Peyer's patch (tissue), 4 donors: ENCODE data around the gene EPB42. TPM values are rescaled to one million over a fixed set of nuclear protein-coding genes. Genes with fewer than 3 reads are reported as not detected.

Experiments
- DNase-seq, 3 donors: peaks; one replicate each; pipeline ENCODE4 v3.0.0-alpha.2; 2017 to 2019
- H3K27ac ChIP-seq, 4 donors: fragments of 200-600 bp; sonication (generic); one replicate each; pipeline ENCODE4 v1.5.1; 2016 to 2019
- H3K27me3 ChIP-seq, 2 donors: fragments of 200-600 bp; sonication (generic); one replicate each; pipeline ENCODE4 v1.5.1; 2019
- H3K36me3 ChIP-seq, 3 donors: fragments of 200-600 bp; sonication (generic); one replicate each; pipeline ENCODE4 v1.5.1; 2016 to 2019
- H3K4me1 ChIP-seq, 4 donors: fragments of 200-600 bp; sonication (generic); one replicate each; pipeline ENCODE4 v1.5.1; 2016 to 2019
- H3K4me3 ChIP-seq, 4 donors: fragments of 200-600 bp; sonication (generic); 1 replicate in 3 of 4; 2 replicates in 1 of 4; pipeline ENCODE4 v1.5.1; 2016 to 2019; ENCODE audit warnings: mild to moderate bottlenecking in 1 of 4
- H3K9me3 ChIP-seq, 4 donors: fragments of 200-600 bp; sonication (generic); one replicate each; pipeline ENCODE4 v1.5.1; 2016 to 2019; ENCODE audit warnings: mild to moderate bottlenecking in 1 of 4
- CTCF ChIP-seq, 6 experiments: fragments of 450-650 bp in 4 of 6; fragments of 200-600 bp in 2 of 6; sonication (generic) in 1 of 6; IDR thresholded peaks; one replicate each; pipeline ENCODE4 v1.5.1; 2017 to 2019; ENCODE audit warnings: antibody characterized with exemption in 6 of 6, mild to moderate bottlenecking in 3 of 6, moderate library complexity in 1 of 6
- POLR2A ChIP-seq, 2 donors: fragments of 450-650 bp; IDR thresholded peaks; one replicate each; pipeline ENCODE4 v1.5.1; 2017; ENCODE audit warnings: antibody characterized with exemption in 2 of 2, mild to moderate bottlenecking in 2 of 2, moderate library complexity in 2 of 2
- small RNA-seq, 2 donors: library from RNA; depleted of rRNA; stranded (forward); fragments of <200 nt; gene quantifications; one replicate each; pipeline ENCODE3, GENCODE V24; 2016
- total RNA-seq, 4 donors: library from RNA; depleted of rRNA; stranded (reverse); fragments of >200 nt; gene quantifications; one replicate each; pipeline ENCODE4 v1.1.0, GENCODE V29; 2016

Gene EPB42
- total RNA-seq, 4 donors from 2014 or later, result not detected

GRCh38 chr15:43165801-43166325 is 55.0 kb downstream of the EPB42 start:
- H3K9me3 ChIP-seq, result no peaks in the 10 kb centered on the region
- TF ChIP-seq POLR2A (IDR thresholded peaks at IDR 0.05), result no peak
- no peak for TF ChIP-seq CTCF (IDR thresholded peaks at IDR 0.05)
- no peaks in the 10 kb centered on the region for H3K4me1 ChIP-seq
- peaks cover 0 to 75% (median 0%) of the 10 kb centered on the region in 3 donors for H3K36me3 ChIP-seq
- H3K27ac ChIP-seq, result no peak overlapping the region
- H3K4me3 ChIP-seq, result no peak overlapping the region
- H3K27me3 ChIP-seq, result no peaks in the 10 kb centered on the region
- no peak for DNase-seq

- peaks cover 0 to 80% (median 4%) of the 10 kb centered on the region in 3 donors for H3K36me3 ChIP-seq
- H3K27ac ChIP-seq, result no peak overlapping the region
- no peak for DNase-seq
- H3K27me3 ChIP-seq, result no peaks in the 10 kb centered on the region
- H3K4me1 ChIP-seq, result no peaks in the 10 kb centered on the region
- no peak overlapping the region for H3K4me3 ChIP-seq
- TF ChIP-seq POLR2A (IDR thresholded peaks at IDR 0.05), result no peak
- TF ChIP-seq CTCF (IDR thresholded peaks at IDR 0.05), result no peak
- no peaks in the 10 kb centered on the region for H3K9me3 ChIP-seq
Measured at GRCh38 chr15:43153269-43153668, 67.5 kb downstream of the EPB42 start.

GRCh38 chr15:43151688-43152087 is 69.1 kb downstream of the EPB42 start:
- Histone ChIP-seq H3K36me3 (peaks cover 0 to 81% (median 4%) of the 10 kb centered on the region in 3 donors), H3K27ac (no peak overlapping the region), H3K9me3 (no peaks in the 10 kb centered on the region), H3K4me1 (no peaks in the 10 kb centered on the region), H3K27me3 (no peaks in the 10 kb centered on the region), H3K4me3 (no peak overlapping the region)
- DNase-seq, result no peak
- TF ChIP-seq POLR2A (IDR thresholded peaks at IDR 0.05) (no peak), CTCF (IDR thresholded peaks at IDR 0.05) (no peak)

- H3K27me3 ChIP-seq, result no peaks in the 10 kb centered on the region
- H3K27ac ChIP-seq, result no peak overlapping the region
- no peaks in the 10 kb centered on the region for H3K9me3 ChIP-seq
- no peak for TF ChIP-seq CTCF (IDR thresholded peaks at IDR 0.05)
- no peak for TF ChIP-seq POLR2A (IDR thresholded peaks at IDR 0.05)
- DNase-seq, result no peak
- H3K4me3 ChIP-seq, result no peak overlapping the region
- peaks cover 0 to 75% (median 4%) of the 10 kb centered on the region in 3 donors for H3K36me3 ChIP-seq
- H3K4me1 ChIP-seq, result no peaks in the 10 kb centered on the region
Measured at GRCh38 chr15:43150191-43150929, 70.5 kb downstream of the EPB42 start.

Small RNA genes within 50 kb of the gene (small RNA-seq; reads per million reads assigned to genes)
- gene RF00019, result 0 reads per million in 2 donors

Other genes starting within 250 kb of the EPB42 start
- 10 to 100 TPM; 23.8 to 56.9 (median 34.0) TPM for gene UBR1, start 115.0 kb downstream of the EPB42 start, total RNA-seq
- gene TMEM62, start 87.4 kb downstream of the EPB42 start, total RNA-seq, result 10 to 100 TPM; 43.3 to 87.5 (median 57.0) TPM
- gene CCNDBP1, start 35.6 kb downstream of the EPB42 start, total RNA-seq, result 10 to 100 TPM; 73.0 to 95.1 (median 83.5) TPM
- gene TGM5, start 45.9 kb upstream of the EPB42 start, total RNA-seq, result not detected
- gene TGM7, start 81.2 kb upstream of the EPB42 start, total RNA-seq, result not detected
- gene LCMT2, start 109.6 kb upstream of the EPB42 start, total RNA-seq, result 1 to 10 TPM; 2.8 to 5.1 (median 3.6) TPM
- gene ZSCAN29, start 150.0 kb upstream of the EPB42 start, total RNA-seq, result 10 to 100 TPM; 27.5 to 57.8 (median 29.1) TPM
- gene TUBGCP4, start 150.1 kb upstream of the EPB42 start, total RNA-seq, result 10 to 100 TPM; 16.3 to 30.0 (median 23.4) TPM